ENCODE data around the gene HPD. TPM values are rescaled to one million over a fixed set of nuclear protein-coding genes. Genes with fewer than 3 reads are reported as not detected.
"Not testable (repeated sequence)": the region's sequence is repeated elsewhere in the genome, so short reads cannot be mapped to it uniquely, and the experiment has no call there.

Gene HPD
- polyA plus RNA-seq, 4 donors: 1.8 to 5.3 (median 3.6) TPM

- DNase-seq (ENCODE audit: low read depth in 4 of 4, low spot score in 2 of 4): no peak
These were observed 56.8 kb downstream of the HPD start for GRCh38 chr12:121801595-121802484.

DNA sequence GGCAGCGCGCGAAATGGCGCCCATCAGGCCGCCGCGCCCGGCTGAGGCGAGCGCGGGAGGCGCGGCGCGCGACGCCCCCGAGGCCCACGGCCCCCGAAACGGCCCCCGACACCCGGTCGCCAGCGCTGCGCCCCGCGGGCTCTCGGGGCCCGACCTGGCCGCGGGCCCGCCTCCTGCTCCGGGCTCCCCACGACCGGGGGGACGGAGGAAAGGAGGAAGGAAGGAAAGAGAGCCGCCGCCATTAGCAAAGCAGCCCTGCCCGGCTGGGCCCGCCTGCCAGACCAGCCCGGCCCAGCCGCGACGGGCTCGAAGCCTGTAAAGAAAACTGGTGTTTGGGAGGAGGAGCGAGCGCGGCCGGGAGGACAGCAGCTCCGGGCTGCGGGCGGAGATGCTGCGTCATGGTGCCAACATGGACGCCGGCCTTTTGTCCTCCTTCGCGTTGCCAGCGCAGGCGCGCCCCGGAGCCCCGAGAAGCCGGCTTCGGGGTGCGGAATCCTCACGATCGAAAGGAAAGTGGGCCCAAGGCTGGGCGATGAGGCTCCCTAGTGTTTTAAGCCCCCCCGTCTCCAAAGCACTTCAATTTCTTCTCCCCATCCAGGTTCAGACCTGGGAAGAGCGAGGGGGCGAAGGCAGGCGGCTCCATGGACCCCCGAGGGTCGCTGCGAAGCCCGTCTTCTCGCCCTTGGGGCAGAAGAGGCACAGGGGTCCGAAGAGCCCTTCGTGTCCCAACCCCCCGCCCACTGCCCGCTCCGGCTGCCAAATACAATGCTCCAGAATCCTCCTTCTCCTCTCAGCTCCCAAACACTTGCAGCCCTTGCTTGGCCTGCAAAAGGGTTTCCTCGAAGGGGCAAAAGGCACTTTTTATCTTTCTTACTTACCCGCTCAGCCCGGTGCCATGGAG, 57.7 kb downstream of the HPD start:
- DNase-seq (ENCODE audit: low read depth in 4 of 4, low spot score in 2 of 4): no peak

DNA sequence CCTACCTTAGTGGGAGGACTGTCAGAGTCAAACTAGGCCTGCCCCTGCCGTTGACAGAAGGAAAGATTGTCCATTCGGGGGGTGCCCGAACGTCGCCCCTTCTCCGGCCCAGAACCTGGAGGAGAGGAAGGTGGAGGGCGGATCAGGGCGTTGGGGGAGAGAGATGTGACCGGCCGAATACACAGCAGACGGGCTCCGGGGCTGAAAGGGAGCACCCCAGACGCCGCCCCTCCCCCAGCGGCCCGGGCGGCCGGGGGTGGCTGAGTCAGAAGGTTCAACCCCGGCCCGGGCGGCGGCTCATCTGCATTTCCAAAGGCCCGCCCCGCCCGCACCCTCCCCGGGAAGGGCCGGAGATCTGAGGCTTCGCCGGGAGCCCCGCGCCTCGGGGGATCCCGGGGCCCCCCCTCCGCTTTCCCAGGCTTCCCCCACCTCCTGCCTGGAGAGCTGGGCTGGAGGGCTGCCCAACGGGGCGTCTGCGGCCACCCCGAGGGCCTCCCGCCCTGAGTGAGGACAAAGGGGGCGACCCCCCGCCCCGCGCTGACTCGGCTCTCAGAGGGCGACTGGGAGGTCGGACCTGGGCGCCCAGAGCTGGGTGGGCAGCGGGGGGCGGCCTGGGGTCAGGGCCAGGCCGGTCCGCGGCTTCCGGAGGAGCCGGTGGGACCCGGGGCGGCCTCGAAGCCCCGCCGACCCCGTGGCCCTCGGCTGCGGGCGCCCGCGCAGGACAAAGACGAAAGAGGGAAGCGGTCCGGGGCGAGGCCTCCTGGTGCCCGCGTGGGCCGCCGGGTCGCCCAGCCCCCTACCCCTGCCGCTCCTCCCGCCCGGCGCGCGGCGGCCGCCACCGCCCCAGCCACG, 58.6 kb downstream of the HPD start:
- DNase-seq (ENCODE audit: low read depth in 4 of 4, low spot score in 2 of 4): no peak

GRCh38 chr12:121799156-121799841, 59.4 kb downstream of the HPD start:
- DNase-seq (ENCODE audit: low read depth in 4 of 4, low spot score in 2 of 4): no peak

DNA sequence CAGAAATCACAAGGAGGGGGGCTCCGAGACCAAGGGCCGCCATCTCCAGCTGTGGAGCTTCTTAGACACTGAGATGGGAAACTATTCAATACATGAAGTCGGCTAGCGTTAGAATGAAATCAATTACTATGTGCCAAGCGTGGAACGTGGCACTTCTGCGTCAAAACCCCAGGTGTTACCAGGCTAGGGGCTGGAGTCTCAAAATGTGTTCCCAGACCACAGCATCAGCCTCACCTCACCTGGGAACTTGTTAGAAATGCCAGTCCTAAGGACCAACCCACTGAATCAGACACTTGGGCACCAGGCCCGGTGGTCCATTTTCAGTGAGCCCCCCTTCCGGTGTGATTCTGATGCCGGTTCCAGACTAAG, 59.9 kb downstream of the HPD start:
- DNase-seq (ENCODE audit: low read depth in 4 of 4, low spot score in 2 of 4): no peak

- no peak for DNase-seq (ENCODE audit: low read depth in 4 of 4, low spot score in 2 of 4)
These were observed 60.5 kb downstream of the HPD start for GRCh38 chr12:121797937-121798786.

- DNase-seq (ENCODE audit: low read depth in 4 of 4, low spot score in 2 of 4): no peak
These were observed 61.6 kb downstream of the HPD start for GRCh38 chr12:121796855-121797751.

DNA sequence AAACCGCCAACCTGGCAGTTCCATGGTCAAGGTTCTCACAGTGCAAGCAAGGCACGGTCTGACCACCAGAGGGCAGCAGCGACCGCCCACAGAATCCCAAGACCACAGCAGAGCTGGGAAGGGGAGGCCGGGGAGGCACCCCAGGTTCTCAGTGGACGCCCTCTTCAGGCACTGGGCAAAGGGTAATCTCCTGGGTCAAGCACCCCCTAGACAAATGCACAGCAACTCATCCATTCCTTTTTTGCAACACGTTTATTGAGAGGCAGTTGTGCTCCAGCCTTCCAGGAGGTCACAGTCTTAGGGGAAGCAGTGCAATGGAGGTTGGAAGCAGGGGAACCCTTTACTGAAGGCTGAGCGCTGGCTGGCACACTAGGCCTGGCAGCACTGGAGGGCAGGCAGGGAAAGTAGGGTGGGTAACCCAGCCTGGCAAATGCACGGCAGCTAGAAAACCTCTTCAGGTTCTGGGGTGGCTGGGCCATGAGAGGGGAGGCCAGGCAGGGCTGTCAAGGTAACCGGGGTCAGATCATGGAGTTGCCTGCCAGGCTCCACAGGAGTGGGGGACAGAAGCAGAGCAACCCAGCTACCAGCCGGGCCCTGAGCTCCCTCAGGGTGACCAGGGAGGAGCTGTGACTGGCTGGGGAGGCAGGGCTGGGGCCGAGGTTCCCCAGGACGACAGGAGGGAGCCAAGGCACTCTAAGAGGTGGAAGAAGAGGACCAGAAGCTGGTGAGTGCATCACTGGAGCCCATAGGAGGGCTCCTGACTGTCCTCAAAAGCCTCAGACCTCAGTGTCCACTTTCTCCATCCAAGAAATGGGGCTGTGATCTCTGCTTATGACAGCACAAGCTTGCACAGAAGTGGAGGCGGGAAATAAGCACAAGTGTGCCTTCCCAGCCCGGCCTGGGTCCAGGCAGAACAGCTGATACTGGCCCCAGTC, 63.4 kb downstream of the HPD start:
- DNase-seq (ENCODE audit: low read depth in 4 of 4, low spot score in 2 of 4): no peak

GRCh38 chr12:121794534-121795033, 64.1 kb downstream of the HPD start:
- DNase-seq (ENCODE audit: low read depth in 4 of 4, low spot score in 2 of 4): no peak

DNA sequence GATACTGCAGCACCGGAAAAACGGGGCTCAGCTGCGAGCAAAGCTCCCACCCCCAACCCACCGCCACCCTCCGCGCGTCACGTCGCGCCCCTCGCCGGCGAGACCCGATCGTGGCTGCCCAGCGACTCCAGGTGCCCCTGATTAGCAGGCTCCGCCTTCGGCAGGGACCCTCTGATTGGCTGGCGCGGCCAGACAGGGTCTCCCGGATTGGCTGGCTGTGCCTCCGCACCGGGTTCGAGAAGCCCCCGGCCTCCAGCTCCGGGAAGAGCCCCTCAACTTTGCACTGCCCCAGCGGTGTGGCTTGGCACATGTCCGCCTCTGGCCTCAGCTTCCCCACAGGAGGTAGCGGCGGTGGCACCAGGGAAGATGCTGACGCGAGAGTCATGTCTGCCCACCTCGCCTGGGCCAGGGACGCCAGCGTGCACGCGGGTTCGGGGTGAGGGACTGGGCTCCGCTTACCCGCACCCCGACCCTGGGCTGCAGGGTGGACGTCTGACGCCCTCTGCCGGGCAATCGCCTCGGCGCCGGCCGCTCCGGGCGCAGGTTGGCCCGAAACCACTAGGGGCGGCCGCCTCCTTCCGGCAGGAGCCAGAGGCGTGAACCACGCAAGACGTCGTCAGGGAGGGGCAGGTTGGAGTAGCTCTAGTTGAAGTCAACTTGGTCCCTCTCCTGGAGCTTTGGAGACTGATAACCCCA, 64.7 kb downstream of the HPD start:
- DNase-seq (ENCODE audit: low read depth in 4 of 4, low spot score in 2 of 4): no peak

DNA sequence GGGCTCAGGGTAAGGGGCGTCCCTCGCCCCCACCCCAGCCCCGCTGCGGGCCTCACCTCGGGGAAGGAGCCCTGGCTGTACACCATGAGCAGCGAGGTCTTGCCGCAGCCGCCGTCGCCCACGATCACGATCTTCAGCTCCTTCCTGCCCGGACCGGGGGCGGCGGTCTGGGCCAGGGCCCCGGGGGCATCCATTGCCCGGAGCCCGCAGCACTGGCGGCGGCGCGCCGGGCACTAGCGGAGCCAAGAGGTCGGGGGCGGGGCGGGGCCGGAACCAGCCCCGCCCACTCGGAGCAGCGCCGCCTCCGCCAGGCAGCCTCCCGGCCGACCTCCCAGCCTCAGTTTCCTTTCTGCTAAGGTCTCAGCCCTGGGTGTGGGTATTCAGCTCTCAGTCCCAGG, 65.2 kb downstream of the HPD start, which contains the start of gene RHOF:
Gene RHOF, minus strand, starts transcription at position 249 of the 398 bp plus-strand sequence. Its CDS starts 55 bp downstream, at position 194.
- DNase-seq (ENCODE audit: low read depth in 4 of 4, low spot score in 2 of 4): no peak

- DNase-seq (ENCODE audit: low read depth in 4 of 4, low spot score in 2 of 4): no peak
These were observed 65.8 kb downstream of the HPD start for GRCh38 chr12:121792607-121793439.

DNA sequence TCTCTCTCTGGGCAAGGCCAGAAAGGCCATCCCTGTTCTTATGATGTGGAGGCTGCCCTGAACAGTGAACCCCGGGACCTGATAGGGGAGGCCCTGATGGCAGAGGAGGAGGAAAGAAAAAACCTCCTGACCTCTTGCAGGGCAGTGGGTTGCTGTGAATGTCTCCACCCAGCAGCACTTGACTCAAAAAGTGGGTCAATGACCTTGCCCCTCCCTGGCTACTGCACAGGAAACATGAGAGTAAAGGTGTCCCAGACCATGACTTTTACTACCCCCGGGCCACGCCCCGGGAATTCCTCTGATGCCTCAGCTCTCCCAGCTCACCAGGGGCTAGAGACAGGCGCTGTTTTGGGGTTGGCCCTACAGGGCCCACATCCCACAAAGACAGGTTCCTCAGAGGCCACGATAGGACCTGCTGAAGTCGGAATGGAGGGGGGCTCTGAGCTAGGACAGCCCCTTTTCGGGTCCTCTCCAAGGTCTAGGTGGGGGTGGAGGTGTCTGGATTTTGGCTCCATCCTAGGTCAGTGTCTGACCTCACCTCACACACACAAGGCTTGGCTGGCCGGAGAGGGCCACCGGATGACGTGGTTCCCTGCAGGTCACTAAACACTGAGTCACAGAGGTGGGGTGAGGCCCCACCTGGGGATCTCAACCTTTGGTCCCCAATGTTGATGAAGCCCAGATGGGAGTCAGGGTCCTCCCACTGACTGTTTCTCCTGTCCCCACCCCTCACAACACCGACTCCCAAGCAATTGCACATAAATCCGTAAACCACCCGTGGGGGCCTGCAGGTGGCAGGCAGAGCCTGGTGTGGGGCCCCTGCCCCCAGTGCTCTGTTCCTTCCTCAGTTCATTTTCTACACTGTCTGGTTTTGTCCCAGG, 66.7 kb downstream of the HPD start:
- no peak for DNase-seq (ENCODE audit: low read depth in 4 of 4, low spot score in 2 of 4)

DNA sequence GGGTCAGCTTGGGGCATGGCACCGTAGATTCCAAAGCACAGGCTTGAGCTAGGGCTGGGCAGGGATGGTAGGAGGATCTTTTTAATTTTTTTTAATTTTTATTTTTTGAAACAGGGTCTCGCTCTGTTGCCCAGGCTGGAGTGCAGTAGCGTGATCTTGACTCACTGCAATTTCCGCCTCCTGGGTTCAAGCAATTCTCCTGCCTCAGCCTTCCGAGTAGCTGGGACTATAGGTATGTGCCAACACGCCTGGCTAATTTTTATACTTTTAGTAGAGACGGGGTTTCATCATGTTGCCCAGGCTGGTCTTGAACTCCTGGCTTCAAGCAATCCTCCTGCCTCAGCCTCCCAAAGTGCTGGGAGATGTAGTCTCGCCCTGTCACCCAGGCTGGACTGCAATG, 67.9 kb downstream of the HPD start:
- not testable (repeated sequence) for DNase-seq (ENCODE audit: low read depth in 4 of 4, low spot score in 2 of 4)

Measured in left renal cortex interstitium (tissue), 4 donors.